ENCODE measurements around the gene ETHE1. TPM values are rescaled to one million over a fixed set of nuclear protein-coding genes. Genes with fewer than 3 reads are reported as not detected.

ETHE1 gene
- total and polyA plus RNA-seq, 2 donors (not counting 1 experiment from before 2014, with no cell fraction given): 16.0 to 39.4 TPM

Other genes starting within 250 kb of the ETHE1 start
- gene CD177, start 173.5 kb downstream of the ETHE1 start, total RNA-seq: not detected in 2 replicates
- gene CD177, start 173.5 kb downstream of the ETHE1 start, polyA plus RNA-seq: not detected in 2 replicates
- not detected in 2 replicates for gene TEX101, start 112.3 kb downstream of the ETHE1 start, total RNA-seq
- gene TEX101, start 112.3 kb downstream of the ETHE1 start, polyA plus RNA-seq: not detected in 2 replicates
- gene LYPD3, start 61.6 kb downstream of the ETHE1 start, total RNA-seq: 0.27 TPM in 1 of 2 replicates, not detected in the other
- gene LYPD3, start 61.6 kb downstream of the ETHE1 start, polyA plus RNA-seq: 2.2 and 3.5 TPM in 2 replicates
- gene PHLDB3, start 22.5 kb downstream of the ETHE1 start, total RNA-seq: 30.7 and 31.1 TPM in 2 replicates
- 10.2 and 15.8 TPM in 2 replicates for gene PHLDB3, start 22.5 kb downstream of the ETHE1 start, polyA plus RNA-seq
- 4.0 and 5.2 TPM in 2 replicates for gene ZNF575, start 6.0 kb upstream of the ETHE1 start, total RNA-seq
- 0.87 and 2.3 TPM in 2 replicates for gene ZNF575, start 6.0 kb upstream of the ETHE1 start, polyA plus RNA-seq
- gene XRCC1, start 48.3 kb upstream of the ETHE1 start, total RNA-seq: 38.2 and 47.4 TPM in 2 replicates
- 24.7 and 34.6 TPM in 2 replicates for gene XRCC1, start 48.3 kb upstream of the ETHE1 start, polyA plus RNA-seq
- 0.97 and 2.9 TPM in 2 replicates for gene PINLYP, start 48.6 kb upstream of the ETHE1 start, total RNA-seq
- 1.9 and 2.0 TPM in 2 replicates for gene PINLYP, start 48.6 kb upstream of the ETHE1 start, polyA plus RNA-seq
- 20.3 and 20.5 TPM in 2 replicates for gene IRGQ, start 68.9 kb upstream of the ETHE1 start, total RNA-seq
- 22.6 and 89.6 TPM in 2 replicates for gene IRGQ, start 68.9 kb upstream of the ETHE1 start, polyA plus RNA-seq
- 17.3 and 23.2 TPM in 2 replicates for gene ZNF576, start 69.4 kb upstream of the ETHE1 start, total RNA-seq
- gene ZNF576, start 69.4 kb upstream of the ETHE1 start, polyA plus RNA-seq: 2.9 and 7.9 TPM in 2 replicates
- gene SRRM5, start 84.9 kb upstream of the ETHE1 start, total RNA-seq: 0.63 and 0.64 TPM in 2 replicates
- 1.4 and 1.9 TPM in 2 replicates for gene SRRM5, start 84.9 kb upstream of the ETHE1 start, polyA plus RNA-seq
- gene ZNF428, start 92.4 kb upstream of the ETHE1 start, total RNA-seq: 19.7 and 24.6 TPM in 2 replicates
- gene ZNF428, start 92.4 kb upstream of the ETHE1 start, polyA plus RNA-seq: 16.9 and 17.3 TPM in 2 replicates
- gene CADM4, start 112.6 kb upstream of the ETHE1 start, total RNA-seq: 0.42 and 1.1 TPM in 2 replicates
- gene CADM4, start 112.6 kb upstream of the ETHE1 start, polyA plus RNA-seq: 0.10 and 0.21 TPM in 2 replicates
- 0.99 and 1.0 TPM in 2 replicates for gene PLAUR, start 143.0 kb upstream of the ETHE1 start, total RNA-seq
- 6.9 and 8.0 TPM in 2 replicates for gene PLAUR, start 143.0 kb upstream of the ETHE1 start, polyA plus RNA-seq
- gene IRGC, start 188.9 kb upstream of the ETHE1 start, total RNA-seq: not detected in 2 replicates
- not detected in 2 replicates for gene IRGC, start 188.9 kb upstream of the ETHE1 start, polyA plus RNA-seq
- 87.5 and 89.9 TPM in 2 replicates for gene SMG9, start 227.8 kb upstream of the ETHE1 start, total RNA-seq
- 24.8 and 33.9 TPM in 2 replicates for gene SMG9, start 227.8 kb upstream of the ETHE1 start, polyA plus RNA-seq

Measured in B cell (primary cell).